ENCODE measurements around the gene RTKN2.

RTKN2 gene

GRCh38 chr10:62270020-62270419 lies 1.4 kb upstream of the RTKN2 start:
- no peak for ATAC-seq
- TF ChIP-seq RARB (CRISPR knock-in tag; IDR thresholded peaks at IDR 0.05) (no peak), TOX (CRISPR knock-in tag; IDR thresholded peaks at IDR 0.05; ENCODE audit: borderline replicate concordance) (no peak), CREB5 (CRISPR knock-in tag; IDR thresholded peaks at IDR 0.05; ENCODE audit: low read depth) (no peak), ZNF565 (CRISPR knock-in tag; conservative IDR thresholded peaks at IDR 0.05; ENCODE audit: low read depth) (no peak), CSRNP3 (CRISPR knock-in tag; IDR thresholded peaks at IDR 0.05) (no peak), ZNF70 (CRISPR knock-in tag; IDR thresholded peaks at IDR 0.05) (no peak), ZC3H10 (CRISPR knock-in tag; IDR thresholded peaks at IDR 0.05) (no peak), ZFP30 (CRISPR knock-in tag; IDR thresholded peaks at IDR 0.05) (no peak), ISL1 (CRISPR knock-in tag; IDR thresholded peaks at IDR 0.05) (no peak)

- ATAC-seq: peak; percentile 35
Observed at GRCh38 chr10:62268027-62268398, 631 bp downstream of the RTKN2 start.

More at GRCh38 chr10:62268027-62268398, 631 bp downstream of the RTKN2 start:
- TF ChIP-seq TOX (CRISPR knock-in tag; IDR thresholded peaks at IDR 0.05; ENCODE audit: borderline replicate concordance) (no peak), TCF4 (CRISPR knock-in tag; IDR thresholded peaks at IDR 0.05; ENCODE audit: borderline replicate concordance) (no peak), ZNF70 (CRISPR knock-in tag; IDR thresholded peaks at IDR 0.05) (no peak), POU6F1 (CRISPR knock-in tag; IDR thresholded peaks at IDR 0.05; ENCODE audit: borderline replicate concordance, low read depth) (no peak), CSDC2 (CRISPR knock-in tag; IDR thresholded peaks at IDR 0.05) (no peak), ISL1 (CRISPR knock-in tag; IDR thresholded peaks at IDR 0.05) (no peak), CSRNP3 (CRISPR knock-in tag; IDR thresholded peaks at IDR 0.05) (no peak), ZNF565 (CRISPR knock-in tag; conservative IDR thresholded peaks at IDR 0.05; ENCODE audit: low read depth) (no peak), SNAI2 (CRISPR knock-in tag; IDR thresholded peaks at IDR 0.05) (no peak), CREB5 (CRISPR knock-in tag; IDR thresholded peaks at IDR 0.05; ENCODE audit: low read depth) (no peak), ARNTL (CRISPR knock-in tag; IDR thresholded peaks at IDR 0.05; ENCODE audit: borderline replicate concordance, low read depth) (no peak), PPARA (CRISPR knock-in tag; IDR thresholded peaks at IDR 0.05; ENCODE audit: borderline replicate concordance) (no peak), BACH2 (CRISPR knock-in tag; IDR thresholded peaks at IDR 0.05; ENCODE audit: borderline replicate concordance) (no peak), ZNF8 (CRISPR knock-in tag; IDR thresholded peaks at IDR 0.05) (no peak), ESRRG (CRISPR knock-in tag; IDR thresholded peaks at IDR 0.05) (no peak), PATZ1 (CRISPR knock-in tag; IDR thresholded peaks at IDR 0.05; ENCODE audit: borderline replicate concordance) (no peak), ZFP3 (CRISPR knock-in tag; IDR thresholded peaks at IDR 0.05) (no peak)
